Psoas muscle (tissue), 8 donors: ENCODE results near the gene WDR4. TPM values are rescaled to one million over a fixed set of nuclear protein-coding genes. Genes with fewer than 3 reads are reported as not detected.
"Not testable (repeated sequence)": the region's sequence is repeated elsewhere in the genome, so short reads cannot be mapped to it uniquely, and the experiment has no call there.

ENCODE experiments used
- ATAC-seq, 4 donors: fragments of 200-7000 bp; cut with Tn5 transposase; one replicate each; pipeline ENCODE4 v1.9.1; 2020; ENCODE audit warnings: moderate library complexity in 3 of 4, mild to moderate bottlenecking in 2 of 4
- DNase-seq, 2 donors: peaks; one replicate each; pipeline ENCODE4 v3.0.0-alpha.2; 2020
- H3K27ac ChIP-seq: fragments of 200-600 bp; one replicate; pipeline ENCODE4 v1.8.0; 2022
- H3K27me3 ChIP-seq, 3 donors: fragments of 200-600 bp in 1 of 3; one replicate each; pipeline versions ENCODE4 v1.6.1 to v1.8.0; 2013 to 2022; ENCODE audit warnings: low read length in 2 of 3, mild to moderate bottlenecking in 2 of 3, moderate library complexity in 1 of 3; ENCODE audit not compliant: insufficient read depth in 3 of 3
- H3K36me3 ChIP-seq, 2 donors: fragments of 200-600 bp in 1 of 2; one replicate each; pipeline versions ENCODE4 v1.6.1 to v1.8.0; 2013 to 2022; ENCODE audit warnings: low read depth in 1 of 2, mild to moderate bottlenecking in 1 of 2, moderate library complexity in 1 of 2; ENCODE audit not compliant: insufficient read depth in 1 of 2
- H3K4me1 ChIP-seq: fragments of 200-600 bp; one replicate; pipeline ENCODE4 v1.8.0; 2022
- H3K4me3 ChIP-seq: fragments of 200-600 bp; one replicate; pipeline ENCODE4 v1.8.0; 2022; ENCODE audit warnings: mild to moderate bottlenecking
- H3K9me3 ChIP-seq: fragments of 200-600 bp; one replicate; pipeline ENCODE4 v1.8.0; 2022
- WGBS, 3 donors: extraction: QIAGEN DNeasy Blood & Tissue Kit; methylation state at CpG; one replicate each; pipeline versions ENCODE4 v1.1.6 to v1.1.7; 2013; 5-methylcytosine and 5-hydroxymethylcytosine counted together
- intact Hi-C, 2 donors: fragments of 100-400 bp; cut with DNase I; formaldehyde crosslinking; loops; one replicate each; pipeline versions ENCODE4 v1.11.0 to v1.14.2; 2022
- polyA plus RNA-seq, 3 donors: library from polyadenylated mRNA; stranded (reverse); fragments of 200-250 nt; gene quantifications; one replicate each; pipeline ENCODE4 v1.2.3, GENCODE V29; 2013
- total RNA-seq, 4 donors: library from RNA; stranded (reverse); fragmentation: NEBNext Ultra II Directional in 2 of 4; extraction: Animal tissue kit (Norgen Biotek cat#: 25700) in 2 of 4; gene quantifications; one replicate each; pipeline versions ENCODE4 v1.2.1 to v1.2.4, GENCODE V29; 2021 to 2023
- TF ChIP-seq, protein P1 (sequence below): fragments of 200-600 bp; IDR thresholded peaks from one replicate; pipeline ENCODE4 v1.8.0; 2022; ENCODE audit warnings: antibody characterized with exemption
- donor health status: healthy with polysubstance abuse.
- donor health status: DM: no; HTN: no; CAD: no; lungs with moderate emphysema.
- donor health status: Bipolar disorder and iron deficiency.
- donor health status: healthy.
- donor health status: DM: yes; HTN: yes; CAD: no.
- donor health status: DM: no; HTN: no; CAD: no.
- donor health status: DM: no; HTN: no; CAD: no.
- donor health status: DM: yes; HTN: yes; CAD: no.

Gene WDR4
- total and polyA plus RNA-seq, 7 donors = 4.8 to 40.2 (median 11.1) TPM

GRCh38 chr21:42809577-42810475, 69.5 kb downstream of the WDR4 start:
- Histone ChIP-seq H3K27ac (no peak overlapping the region), H3K36me3 (no peaks in the 10 kb centered on the region), H3K27me3 (peaks cover 0 to 30% (median 4%) of the 10 kb centered on the region in 3 donors), H3K4me3 (no peak overlapping the region), H3K9me3 (no peaks in the 10 kb centered on the region), H3K4me1 (no peaks in the 10 kb centered on the region)
- 61 to 73% (median 65%) methylated on average over 18 of the region's 18 CpGs for whole genome bisulfite sequencing, 3 donors
- DNase-seq (no peak), ATAC-seq (no peak)
- TF ChIP-seq, protein P1, sequence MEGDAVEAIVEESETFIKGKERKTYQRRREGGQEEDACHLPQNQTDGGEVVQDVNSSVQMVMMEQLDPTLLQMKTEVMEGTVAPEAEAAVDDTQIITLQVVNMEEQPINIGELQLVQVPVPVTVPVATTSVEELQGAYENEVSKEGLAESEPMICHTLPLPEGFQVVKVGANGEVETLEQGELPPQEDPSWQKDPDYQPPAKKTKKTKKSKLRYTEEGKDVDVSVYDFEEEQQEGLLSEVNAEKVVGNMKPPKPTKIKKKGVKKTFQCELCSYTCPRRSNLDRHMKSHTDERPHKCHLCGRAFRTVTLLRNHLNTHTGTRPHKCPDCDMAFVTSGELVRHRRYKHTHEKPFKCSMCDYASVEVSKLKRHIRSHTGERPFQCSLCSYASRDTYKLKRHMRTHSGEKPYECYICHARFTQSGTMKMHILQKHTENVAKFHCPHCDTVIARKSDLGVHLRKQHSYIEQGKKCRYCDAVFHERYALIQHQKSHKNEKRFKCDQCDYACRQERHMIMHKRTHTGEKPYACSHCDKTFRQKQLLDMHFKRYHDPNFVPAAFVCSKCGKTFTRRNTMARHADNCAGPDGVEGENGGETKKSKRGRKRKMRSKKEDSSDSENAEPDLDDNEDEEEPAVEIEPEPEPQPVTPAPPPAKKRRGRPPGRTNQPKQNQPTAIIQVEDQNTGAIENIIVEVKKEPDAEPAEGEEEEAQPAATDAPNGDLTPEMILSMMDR = no peak
- intact Hi-C loops = loop anchor here (10.0 kb wide), 2 partner anchors 155 to 175 kb away; partner anchors contain the start of gene PDE9A (in 1 of the 2)

GRCh38 chr21:42809171-42809570, 70.2 kb downstream of the WDR4 start:
- H3K27ac ChIP-seq = no peak overlapping the region
- H3K4me3 ChIP-seq = no peak overlapping the region
- peaks cover 0 to 30% (median 4%) of the 10 kb centered on the region in 3 donors for H3K27me3 ChIP-seq
- no peaks in the 10 kb centered on the region for H3K4me1 ChIP-seq
- H3K9me3 ChIP-seq = no peaks in the 10 kb centered on the region
- 63 to 74% (median 64%) methylated on average over 7 of the region's 7 CpGs for WGBS, 3 donors
- DNase-seq (no peak), ATAC-seq (no peak)
- intact Hi-C loops = no loop called here
- no peaks in the 10 kb centered on the region for H3K36me3 ChIP-seq
- TF ChIP-seq, protein P1 = no peak

- Histone ChIP-seq H3K36me3 (no peaks in the 10 kb centered on the region), H3K4me3 (no peak overlapping the region), H3K27ac (no peak overlapping the region), H3K27me3 (peaks cover 0 to 30% (median 4%) of the 10 kb centered on the region in 3 donors), H3K9me3 (no peaks in the 10 kb centered on the region), H3K4me1 (no peaks in the 10 kb centered on the region)
- intact Hi-C loops = no loop called here
- TF ChIP-seq, protein P1 = no peak
- no peak for DNase-seq
- WGBS, 3 donors = 74 to 83% (median 81%) methylated on average over 13 of the region's 13 CpGs
- ATAC-seq = no peak
Measured at GRCh38 chr21:42807938-42808613, 71.3 kb downstream of the WDR4 start.

DNA sequence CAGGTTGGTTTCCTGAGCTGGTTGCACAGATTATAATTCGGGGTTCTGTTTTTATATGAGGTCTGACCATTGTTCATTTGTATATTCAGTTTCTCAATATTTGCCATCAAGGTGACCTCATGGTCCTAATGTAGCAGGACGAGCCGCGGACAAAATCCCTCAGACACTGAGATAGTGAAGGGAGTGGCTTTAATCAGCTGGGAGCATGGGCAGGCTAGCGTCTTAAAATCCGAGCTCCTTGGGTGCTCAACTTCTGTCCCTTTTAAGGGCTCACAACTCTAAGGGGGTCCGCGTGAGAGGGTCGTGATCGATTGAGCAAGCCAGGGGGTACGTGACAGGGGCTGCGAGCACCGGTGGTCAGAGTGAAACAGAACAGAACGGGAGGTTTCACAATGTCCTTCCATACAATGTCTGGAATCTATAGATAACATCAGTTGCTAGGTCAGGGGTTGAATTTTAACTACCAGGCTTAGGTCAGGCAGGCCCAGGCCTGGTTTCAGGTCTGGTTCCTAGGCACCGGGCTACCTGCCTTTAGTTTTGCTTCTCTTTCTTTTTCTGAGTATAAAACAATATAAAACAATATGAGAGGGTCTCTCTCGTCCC, 71.9 kb downstream of the WDR4 start:
- H3K36me3 ChIP-seq, H3K27ac ChIP-seq, ATAC-seq, H3K9me3 ChIP-seq, H3K4me3 ChIP-seq, DNase-seq, H3K4me1 ChIP-seq, intact Hi-C loops: not testable (repeated sequence)
- peaks cover 0 to 30% (median 4%) of the 10 kb centered on the region in 3 donors for H3K27me3 ChIP-seq
- 84 to 86% (median 85%) methylated on average over 15 to 16 of the region's 16 CpGs for WGBS, 3 donors
